HG03045 (cell line): ENCODE results near the gene FBL.
"Not testable (repeated sequence)": the region's sequence is repeated elsewhere in the genome, so short reads cannot be mapped to it uniquely, and the experiment has no call there.

Source experiments
- ATAC-seq: cut with Tn5 transposase; IDR thresholded peaks from one replicate; pipeline ENCODE4 v1.9.1; 2021; ENCODE audit warnings: mild to moderate bottlenecking, moderate library complexity; ENCODE audit not compliant: unreplicated experiment

FBL gene

GRCh38 chr19:39825531-39826076 is 20.6 kb downstream of the FBL start:
- no peak for ATAC-seq

- no peak for ATAC-seq
These were observed 21.1 kb downstream of the FBL start for GRCh38 chr19:39825093-39825463.

- peak; percentile 81 for ATAC-seq
These were observed 21.8 kb downstream of the FBL start for GRCh38 chr19:39824143-39825092.

GRCh38 chr19:39823686-39824085 is 22.5 kb downstream of the FBL start:
- ATAC-seq: no peak

- no peak for ATAC-seq
These were observed 25.5 kb downstream of the FBL start for GRCh38 chr19:39820696-39821095.

- ATAC-seq: no peak
These were observed 26.4 kb downstream of the FBL start for GRCh38 chr19:39819786-39820185.

- peak; percentile 47 for ATAC-seq
These were observed 27.5 kb downstream of the FBL start for GRCh38 chr19:39818626-39819097.

- ATAC-seq: no peak
These were observed 28.2 kb downstream of the FBL start for GRCh38 chr19:39817888-39818561.

- no peak for ATAC-seq
These were observed 29.7 kb downstream of the FBL start for GRCh38 chr19:39816287-39817048.

GRCh38 chr19:39814595-39814994 is 31.6 kb downstream of the FBL start:
- ATAC-seq: no peak

- not testable (repeated sequence) for ATAC-seq
These were observed 32.1 kb downstream of the FBL start for GRCh38 chr19:39814111-39814510.

- no peak for ATAC-seq
These were observed 32.8 kb downstream of the FBL start for GRCh38 chr19:39813264-39813993.

- no peak for ATAC-seq
These were observed 35.1 kb downstream of the FBL start for GRCh38 chr19:39811064-39811463.

GRCh38 chr19:39810424-39810823 is 35.8 kb downstream of the FBL start:
- no peak for ATAC-seq

GRCh38 chr19:39809368-39809767 is 36.8 kb downstream of the FBL start:
- no peak for ATAC-seq

GRCh38 chr19:39808688-39809087 is 37.5 kb downstream of the FBL start:
- ATAC-seq: not testable (repeated sequence)

- ATAC-seq: no peak
These were observed 38.3 kb downstream of the FBL start for GRCh38 chr19:39807846-39808364.

GRCh38 chr19:39805104-39805503 is 41.1 kb downstream of the FBL start:
- no peak for ATAC-seq

GRCh38 chr19:39802958-39803357 is 43.2 kb downstream of the FBL start:
- no peak for ATAC-seq

- no peak for ATAC-seq
These were observed 49.1 kb downstream of the FBL start for GRCh38 chr19:39797083-39797482.
